ENCODE data around the gene EXT2. TPM values are rescaled to one million over a fixed set of nuclear protein-coding genes. Genes with fewer than 3 reads are reported as not detected.

The EXT2 gene
- total and polyA plus RNA-seq, 2 of the 13 experiments (the other 11 are each of a cell fraction or from before 2014, with no cell fraction given), result 61.5 to 68.7 TPM

DNA sequence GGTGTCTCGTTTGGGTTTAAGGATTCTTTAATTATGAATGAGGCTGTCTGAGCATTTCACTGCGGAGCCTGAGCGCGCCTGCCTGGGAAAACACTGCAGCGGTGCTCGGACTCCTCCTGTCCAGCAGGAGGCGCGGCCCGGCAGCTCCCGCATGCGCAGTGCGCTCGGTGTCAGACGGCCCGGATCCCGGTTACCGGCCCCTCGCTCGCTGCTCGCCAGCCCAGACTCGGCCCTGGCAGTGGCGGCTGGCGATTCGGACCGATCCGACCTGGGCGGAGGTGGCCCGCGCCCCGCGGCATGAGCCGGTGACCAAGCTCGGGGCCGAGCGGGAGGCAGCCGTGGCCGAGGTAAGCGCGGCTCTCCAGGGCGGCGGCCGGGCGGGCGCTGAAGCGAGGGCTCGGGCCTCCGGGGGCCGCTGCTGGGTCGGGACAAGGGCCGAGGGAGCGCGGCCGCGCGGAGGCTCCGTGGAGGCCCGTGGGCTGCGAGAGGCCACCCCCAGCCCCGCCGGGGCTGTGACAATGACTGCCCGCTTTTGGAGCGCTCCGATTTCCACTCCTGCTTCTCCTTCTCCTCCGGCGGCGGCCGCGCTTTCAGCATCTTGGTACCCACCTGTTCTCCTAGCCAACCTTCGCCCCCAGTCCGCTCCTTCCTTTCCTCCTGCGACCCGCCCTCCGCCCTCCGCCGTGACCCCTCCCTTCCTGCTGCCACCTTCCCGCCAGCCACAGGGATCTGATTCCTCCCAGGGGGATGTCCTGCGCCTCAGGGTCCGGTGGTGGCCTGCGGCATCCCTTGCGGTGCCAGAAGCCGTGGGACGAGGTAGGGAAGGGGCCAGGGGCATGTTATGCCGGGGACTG, at the start of gene EXT2 (continued):
- TF ChIP-seq YY1 (IDR thresholded peaks at IDR 0.05; ENCODE audit: insufficient read depth, insufficient replicate concordance, low read depth, low read length), result no peak
- TF ChIP-seq, protein P1, sequence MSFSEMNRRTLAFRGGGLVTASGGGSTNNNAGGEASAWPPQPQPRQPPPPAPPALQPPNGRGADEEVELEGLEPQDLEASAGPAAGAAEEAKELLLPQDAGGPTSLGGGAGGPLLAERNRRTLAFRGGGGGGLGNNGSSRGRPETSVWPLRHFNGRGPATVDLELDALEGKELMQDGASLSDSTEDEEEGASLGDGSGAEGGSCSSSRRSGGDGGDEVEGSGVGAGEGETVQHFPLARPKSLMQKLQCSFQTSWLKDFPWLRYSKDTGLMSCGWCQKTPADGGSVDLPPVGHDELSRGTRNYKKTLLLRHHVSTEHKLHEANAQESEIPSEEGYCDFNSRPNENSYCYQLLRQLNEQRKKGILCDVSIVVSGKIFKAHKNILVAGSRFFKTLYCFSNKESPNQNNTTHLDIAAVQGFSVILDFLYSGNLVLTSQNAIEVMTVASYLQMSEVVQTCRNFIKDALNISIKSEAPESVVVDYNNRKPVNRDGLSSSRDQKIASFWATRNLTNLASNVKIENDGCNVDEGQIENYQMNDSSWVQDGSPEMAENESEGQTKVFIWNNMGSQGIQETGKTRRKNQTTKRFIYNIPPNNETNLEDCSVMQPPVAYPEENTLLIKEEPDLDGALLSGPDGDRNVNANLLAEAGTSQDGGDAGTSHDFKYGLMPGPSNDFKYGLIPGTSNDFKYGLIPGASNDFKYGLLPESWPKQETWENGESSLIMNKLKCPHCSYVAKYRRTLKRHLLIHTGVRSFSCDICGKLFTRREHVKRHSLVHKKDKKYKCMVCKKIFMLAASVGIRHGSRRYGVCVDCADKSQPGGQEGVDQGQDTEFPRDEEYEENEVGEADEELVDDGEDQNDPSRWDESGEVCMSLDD (CRISPR knock-in tag; IDR thresholded peaks at IDR 0.05; ENCODE audit: borderline replicate concordance), result no peak
- TF ChIP-seq ZNF430 (CRISPR knock-in tag; IDR thresholded peaks at IDR 0.05), result no peak
- no peak for TF ChIP-seq MAFK (conservative IDR thresholded peaks at IDR 0.05 in 1 of 2, IDR thresholded peaks at IDR 0.05 in 1 of 2; ENCODE audit: low read length in 2 of 2)
- no peak for TF ChIP-seq HMGXB3 (CRISPR knock-in tag; IDR thresholded peaks at IDR 0.05; ENCODE audit: borderline replicate concordance)
- peak; percentile 15; the same call in 1 of the 2 replicates for TF ChIP-seq ZNF331 (CRISPR knock-in tag; IDR thresholded peaks at IDR 0.05)
- TF ChIP-seq MAZ (IDR thresholded peaks at IDR 0.05; ENCODE audit: borderline replicate concordance, low read depth, low read length), result 0 out of 2 replicates have a peak, but pooled peaks have one; percentile 16
- peak; percentile 78 for TF ChIP-seq MAZ (CRISPR knock-in tag; IDR thresholded peaks at IDR 0.05; ENCODE audit: low read depth)
- no peak for TF ChIP-seq STAG1 (CRISPR knock-in tag; IDR thresholded peaks at IDR 0.05)
- no peak for TF ChIP-seq TBL1XR1 (IDR thresholded peaks at IDR 0.05; ENCODE audit: borderline replicate concordance, low read length, partially characterized antibody)
- TF ChIP-seq SMARCE1 (IDR thresholded peaks at IDR 0.05; ENCODE audit: borderline replicate concordance), result no peak
- peak; percentile 98 for TF ChIP-seq ZNF574 (CRISPR knock-in tag; IDR thresholded peaks at IDR 0.05)
- TF ChIP-seq ZNF263 (CRISPR knock-in tag; IDR thresholded peaks at IDR 0.05), result no peak
- TF ChIP-seq ZBTB20 (CRISPR knock-in tag; IDR thresholded peaks at IDR 0.05; ENCODE audit: borderline replicate concordance, low read depth), result no peak
- TF ChIP-seq POGZ (CRISPR knock-in tag; IDR thresholded peaks at IDR 0.05), result peak; percentile 70; the same call in 1 of the 2 replicates
- no peak for TF ChIP-seq JUN (CRISPR knock-in tag; IDR thresholded peaks at IDR 0.05)
- no peak for TF ChIP-seq JARID2 (CRISPR knock-in tag; IDR thresholded peaks at IDR 0.05; ENCODE audit: insufficient replicate concordance)
- TF ChIP-seq ZNF619 (CRISPR knock-in tag; IDR thresholded peaks at IDR 0.05), result no peak
- TF ChIP-seq ZMYM4 (CRISPR knock-in tag; IDR thresholded peaks at IDR 0.05), result peak; percentile 76; the same call in 1 of the 2 replicates
